H1 (cell line): ENCODE results near the gene DEAF1. TPM values are rescaled to one million over a fixed set of nuclear protein-coding genes. Genes with fewer than 3 reads are reported as not detected.
A peak's percentile ranks its signal among the peaks of the same experiment; 100 is the strongest.

Source experiments
- CTCF ChIA-PET: fragments of 300-600 bp; sonication (Branson Sonifier 250); formaldehyde crosslinking; loops from one replicate; lab custom pipeline; 2021; ENCODE audit not compliant: partially characterized antibody; lab: Charles Lee
- POLR2A ChIA-PET: fragments of 300-600 bp; sonication (Branson Sonifier 250); formaldehyde crosslinking; loops from one replicate; lab custom pipeline; 2021; ENCODE audit warnings: inconsistent platforms; ENCODE audit not compliant: partially characterized antibody; lab: Charles Lee
- DNase-seq, 2 experiments: peaks; one replicate each; pipeline versions ENCODE4 v3.0.0 to v3.0.0-alpha.2; 2010 to 2022; ENCODE audit warnings: low spot score in 2 of 2, low read depth in 1 of 2, mixed read lengths in 1 of 2
- FAIRE-seq: peaks from 2 replicates; lab custom pipeline; 2011; peaks lifted over from hg19 to GRCh38; lab: Jason Lieb, UNC
- H2AFZ ChIP-seq: 2 replicates; pipeline ENCODE4 v1.8.1; 2012; ENCODE audit warnings: low read length, inconsistent platforms
- H2AK5ac ChIP-seq: 2 replicates; pipeline ENCODE4 v1.6.1; 2013; ENCODE audit warnings: low read depth, low read length
- H2BK120ac ChIP-seq: replicated peaks from 2 replicates; pipeline ENCODE3; 2013; ENCODE audit warnings: low read depth, low read length, inconsistent platforms
- H2BK12ac ChIP-seq: 2 replicates; pipeline ENCODE4 v1.6.1; 2013; ENCODE audit warnings: low read depth, low read length
- H2BK15ac ChIP-seq: 2 replicates; pipeline ENCODE4 v1.6.1; 2013; ENCODE audit warnings: low read length
- H2BK20ac ChIP-seq: 2 replicates; pipeline ENCODE4 v1.6.1; 2013; ENCODE audit warnings: low read length
- H2BK5ac ChIP-seq: 2 replicates; pipeline ENCODE4 v1.6.1; 2013; ENCODE audit warnings: low read depth, low read length
- H3K14ac ChIP-seq: 2 replicates; pipeline ENCODE4 v1.6.1; 2013; ENCODE audit warnings: inconsistent platforms; ENCODE audit not compliant: insufficient read length
- H3K18ac ChIP-seq: 2 replicates; pipeline ENCODE4 v1.6.1; 2013; ENCODE audit warnings: low read length; ENCODE audit errors: extremely low read depth
- H3K23ac ChIP-seq: 2 replicates; pipeline ENCODE4 v1.6.1; 2013; ENCODE audit warnings: inconsistent platforms; ENCODE audit not compliant: insufficient read length
- H3K23me2 ChIP-seq: 2 replicates; pipeline ENCODE4 v1.6.1; 2013; ENCODE audit warnings: low read depth, low read length
- H3K27ac ChIP-seq: 2 replicates; pipeline ENCODE4 v1.6.1; 2011; ENCODE audit warnings: low read depth, low read length, inconsistent platforms
- H3K27me3 ChIP-seq, 4 experiments: replicated peaks in 1 of 4; 1 replicate in 1 of 4; 2 replicates in 3 of 4; pipeline versions ENCODE4 v1.6.1 to v1.8.1; 2011 to 2013; ENCODE audit warnings: low read length in 3 of 4, mild to moderate bottlenecking in 3 of 4, inconsistent platforms in 2 of 4, mixed read lengths in 2 of 4, moderate library complexity in 1 of 4; ENCODE audit not compliant: control insufficient read depth in 3 of 4, insufficient read depth in 3 of 4; ENCODE audit errors: extremely low read depth in 1 of 4
- H3K36me3 ChIP-seq, 4 experiments: 2 replicates each; pipeline versions ENCODE4 v1.6.1 to v1.8.1; 2011 to 2013; ENCODE audit warnings: mild to moderate bottlenecking in 4 of 4, low read length in 3 of 4, moderate library complexity in 2 of 4, control low read depth in 1 of 4, inconsistent platforms in 1 of 4; ENCODE audit not compliant: insufficient read depth in 4 of 4, control insufficient read depth in 2 of 4
- H3K4ac ChIP-seq: replicated peaks from 2 replicates; pipeline ENCODE3; 2013; ENCODE audit warnings: low read length, low read depth, mixed read lengths, inconsistent platforms; ENCODE audit not compliant: insufficient read length
- H3K4me1 ChIP-seq, 4 experiments: replicated peaks in 1 of 4; 1 replicate in 1 of 4; 2 replicates in 3 of 4; pipeline versions ENCODE4 v1.6.1 to v1.8.1; 2011 to 2013; ENCODE audit warnings: low read length in 3 of 4, inconsistent platforms in 2 of 4, mixed read lengths in 1 of 4; ENCODE audit not compliant: insufficient read depth in 4 of 4, control insufficient read depth in 3 of 4
- H3K4me2 ChIP-seq, 2 experiments: 2 replicates each; pipeline versions ENCODE4 v1.6.1 to v1.8.1; 2011 to 2013; ENCODE audit warnings: low read depth in 2 of 2, low read length in 2 of 2, control low read depth in 1 of 2, inconsistent platforms in 1 of 2, mild to moderate bottlenecking in 1 of 2; ENCODE audit not compliant: insufficient read depth in 1 of 2
- H3K4me3 ChIP-seq, 4 experiments: fragments of 200-600, 300-600 bp in 1 of 4; sonication (generic), shearing (Covaris generic), sonication (Bioruptor Twin) in 1 of 4; 2 replicates each; pipeline versions ENCODE4 v1.5.1 to v1.8.1; 2011 to 2016; ENCODE audit warnings: low read length in 4 of 4, low read depth in 3 of 4, control low read depth in 2 of 4, inconsistent platforms in 2 of 4, mild to moderate bottlenecking in 2 of 4, mixed read lengths in 1 of 4, moderate library complexity in 1 of 4; ENCODE audit not compliant: insufficient read depth in 2 of 4; ENCODE audit errors: extremely low read depth in 1 of 4
- H3K56ac ChIP-seq: replicated peaks from 2 replicates; pipeline ENCODE3; 2013; ENCODE audit warnings: low read depth, mild to moderate bottlenecking, mixed read lengths, low read length, inconsistent platforms; ENCODE audit not compliant: insufficient read length
- H3K79me1 ChIP-seq: 2 replicates; pipeline ENCODE4 v1.6.1; 2013; ENCODE audit warnings: low read depth, low read length, control low read depth
- H3K79me2 ChIP-seq, 2 experiments: 2 replicates each; pipeline versions ENCODE4 v1.6.1 to v1.8.1; 2012 to 2013; ENCODE audit warnings: low read length in 2 of 2, mild to moderate bottlenecking in 2 of 2, inconsistent platforms in 1 of 2; ENCODE audit not compliant: insufficient read depth in 2 of 2, control insufficient read depth in 1 of 2
- H3K9ac ChIP-seq, 4 experiments: replicated peaks in 1 of 4; 1 replicate in 1 of 4; 2 replicates in 3 of 4; pipeline versions ENCODE4 v1.6.1 to v1.8.1; 2011 to 2013; ENCODE audit warnings: low read depth in 3 of 4, low read length in 3 of 4, control low read depth in 2 of 4, mild to moderate bottlenecking in 2 of 4, moderate library complexity in 2 of 4, inconsistent platforms in 1 of 4; ENCODE audit errors: extremely low read depth in 1 of 4
- H3K9me3 ChIP-seq, 2 experiments: 2 replicates each; pipeline versions ENCODE4 v1.6.1 to v1.8.1; 2012 to 2013; ENCODE audit warnings: mild to moderate bottlenecking in 2 of 2, moderate library complexity in 2 of 2, control low read depth in 1 of 2, inconsistent platforms in 1 of 2, low read depth in 1 of 2, low read length in 1 of 2, mixed read lengths in 1 of 2; ENCODE audit not compliant: insufficient read depth in 2 of 2
- H4K20me1 ChIP-seq, 2 experiments: replicated peaks in 1 of 2; 2 replicates each; pipeline versions ENCODE3 to v1.8.1; 2011 to 2013; ENCODE audit warnings: inconsistent platforms in 2 of 2, low read length in 2 of 2, mild to moderate bottlenecking in 1 of 2; ENCODE audit not compliant: insufficient read depth in 2 of 2, control insufficient read depth in 1 of 2
- H4K5ac ChIP-seq: 2 replicates; pipeline ENCODE4 v1.6.1; 2013; ENCODE audit warnings: low read length, low read depth, mixed read lengths, inconsistent platforms; ENCODE audit not compliant: insufficient read length
- H4K8ac ChIP-seq: 2 replicates; pipeline ENCODE4 v1.8.0; 2013; ENCODE audit warnings: mild to moderate bottlenecking, moderate library complexity, low read length, inconsistent platforms; ENCODE audit not compliant: insufficient read depth; ENCODE audit errors: extremely low read depth
- H4K91ac ChIP-seq: replicated peaks from 2 replicates; pipeline ENCODE3; 2013; ENCODE audit warnings: low read length, mixed read lengths, inconsistent platforms; ENCODE audit not compliant: insufficient read length
- E2F6 ChIP-seq: IDR thresholded peaks from 2 replicates; pipeline ENCODE4 v1.6.1; 2012; ENCODE audit warnings: inconsistent platforms
- GABPA ChIP-seq: IDR thresholded peaks from 2 replicates; pipeline ENCODE4 v1.6.1; 2011; ENCODE audit warnings: mild to moderate bottlenecking, low read length, moderate library complexity, borderline replicate concordance; ENCODE audit not compliant: insufficient read depth
- RAD21 ChIP-seq, 2 experiments: IDR thresholded peaks in 1 of 2; conservative IDR thresholded peaks in 1 of 2; 2 replicates each; pipeline ENCODE4 v1.6.1; 2011; ENCODE audit warnings: low read depth in 2 of 2, low read length in 2 of 2, improper control_type of control experiment in 1 of 2, inconsistent platforms in 1 of 2, mild to moderate bottlenecking in 1 of 2, moderate library complexity in 1 of 2
- RBBP5 ChIP-seq: IDR thresholded peaks from 2 replicates; pipeline ENCODE4 v1.7.1; 2012; ENCODE audit warnings: low read depth, mild to moderate bottlenecking, inconsistent platforms, low read length, moderate library complexity, borderline replicate concordance
- SP4 ChIP-seq: IDR thresholded peaks from 2 replicates; pipeline ENCODE4 v1.6.1; 2012; ENCODE audit warnings: low read length, inconsistent platforms
- WGBS, 2 experiments: shearing (Covaris generic) in 1 of 2; methylation state at CpG; one replicate each; pipeline versions ENCODE4 v1.1.6 to v1.1.7; 2013 to 2015; ENCODE audit warnings: low lambda C conversion rate in 2 of 2, mixed read lengths in 2 of 2, inconsistent platforms in 1 of 2, low coverage in 1 of 2, missing lambda C conversion rate in 1 of 2; ENCODE audit not compliant: insufficient replicate concordance in 2 of 2, insufficient coverage in 1 of 2, insufficient read length in 1 of 2; ENCODE audit errors: extremely low coverage in 1 of 2, missing lambda C conversion rate in 1 of 2; 5-methylcytosine and 5-hydroxymethylcytosine counted together
- polyA plus RNA-seq, 7 experiments: library from polyadenylated mRNA; depleted of rRNA in 3 of 7; stranded (reverse) in 5 of 7; unstranded in 2 of 7; fragments of >200 nt in 5 of 7; fragments of 200-250 nt in 2 of 7; gene quantifications; 1 replicate in 5 of 7; 2 replicates in 1 of 7; 4 replicates in 1 of 7; pipeline versions ENCODE4 v1.2.1 to v1.2.3, GENCODE V29; 2011 to 2013; ENCODE audit warnings: missing spikeins in 2 of 7, mixed read lengths in 2 of 7
- total RNA-seq: library from RNA; stranded (reverse); fragmentation: NEBNext Ultra II Directional; extraction: Animal tissue kit (Norgen Biotek cat#: 25700); gene quantifications from 2 replicates; pipeline ENCODE4 v1.2.1, GENCODE V29; 2021
- TF ChIP-seq, protein P1 (sequence below): IDR thresholded peaks from 2 replicates; pipeline ENCODE4 v1.6.1; 2012; ENCODE audit warnings: inconsistent platforms

Gene DEAF1
- total and polyA plus RNA-seq, 2 of the 8 experiments (the other 6 are each of a cell fraction or from before 2014, with no cell fraction given) = 47.3 to 58.4 TPM

DNA sequence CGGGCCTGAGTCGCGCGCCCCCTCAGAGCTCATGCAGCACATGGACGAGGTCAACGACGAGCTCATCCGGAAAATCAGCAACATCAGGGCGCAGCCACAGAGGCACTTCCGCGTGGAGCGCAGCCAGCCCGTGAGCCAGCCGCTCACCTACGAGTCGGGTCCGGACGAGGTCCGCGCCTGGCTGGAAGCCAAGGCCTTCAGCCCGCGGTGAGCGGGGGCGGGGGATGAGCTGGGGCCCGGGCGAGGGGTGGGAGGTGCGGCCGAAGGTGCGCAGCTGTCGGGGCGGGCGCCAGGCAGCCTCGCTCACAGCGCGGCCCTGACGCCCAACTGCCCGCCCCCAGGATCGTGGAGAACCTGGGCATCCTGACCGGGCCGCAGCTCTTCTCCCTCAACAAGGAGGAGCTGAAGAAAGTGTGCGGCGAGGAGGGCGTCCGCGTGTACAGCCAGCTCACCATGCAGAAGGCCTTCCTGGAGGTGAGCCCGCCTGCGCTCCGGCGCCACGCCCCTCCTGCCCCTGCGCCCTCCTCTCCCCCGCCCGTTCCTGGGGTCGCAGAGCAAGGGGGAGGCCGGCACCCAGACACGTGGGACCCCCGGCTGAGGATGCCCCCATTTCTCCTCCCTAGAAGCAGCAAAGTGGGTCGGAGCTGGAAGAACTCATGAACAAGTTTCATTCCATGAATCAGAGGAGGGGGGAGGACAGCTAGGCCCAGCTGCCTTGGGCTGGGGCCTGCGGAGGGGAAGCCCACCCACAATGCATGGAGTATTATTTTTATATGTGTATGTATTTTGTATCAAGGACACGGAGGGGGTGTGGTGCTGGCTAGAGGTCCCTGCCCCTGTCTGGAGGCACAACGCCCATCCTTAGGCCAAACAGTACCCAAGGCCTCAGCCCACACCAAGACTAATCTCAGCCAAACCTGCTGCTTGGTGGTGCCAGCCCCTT, 31.5 kb upstream of the DEAF1 start:
- H2BK12ac ChIP-seq = no peak overlapping the region
- CTCF ChIA-PET = interaction anchor here (0.8 to 15.4 kb wide), 31 partner anchors 11 to 169 kb away, joined by 3 to 395 read pairs (median 4); partner anchors contain the start of genes DEAF1, EPS8L2, IRF7 and TALDO1
- no peak for TF ChIP-seq RAD21 (IDR thresholded peaks at IDR 0.05 in 1 of 2, conservative IDR thresholded peaks at IDR 0.05 in 1 of 2; ENCODE audit: low read depth in 2 of 2, low read length in 2 of 2)
- peak; percentile 24; the same call in 1 of the 2 replicates for TF ChIP-seq SP4
- TF ChIP-seq, protein P1, sequence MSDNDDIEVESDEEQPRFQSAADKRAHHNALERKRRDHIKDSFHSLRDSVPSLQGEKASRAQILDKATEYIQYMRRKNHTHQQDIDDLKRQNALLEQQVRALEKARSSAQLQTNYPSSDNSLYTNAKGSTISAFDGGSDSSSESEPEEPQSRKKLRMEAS = peak; percentile 70
- TF ChIP-seq E2F6 = peak; percentile 47; the same call in 1 of the 2 replicates
- TF ChIP-seq RBBP5 = 0 out of 2 replicates have a peak, but pooled peaks have one; percentile 14
- 0 out of 2 replicates have a peak, but pooled peaks have one; percentile 28 for TF ChIP-seq GABPA
- H3K4me3 ChIP-seq = peak overlapping the region; percentile 35 to 64 (median 44)
- H3K23me2 ChIP-seq = peaks cover 7% of the 10 kb centered on the region; the same call in 1 of the 2 replicates
- no peak overlapping the region for H2BK120ac ChIP-seq
- DNase-seq = peak in 1 of 2 experiments; percentile 74
- peaks cover 0 to 19% (median 12%) of the 10 kb centered on the region in 4 experiments; a peak in 5 of 7 replicates for H3K4me1 ChIP-seq
- H3K18ac ChIP-seq = peak overlapping the region; percentile 83
- no peaks in the 10 kb centered on the region for H4K20me1 ChIP-seq
- peak overlapping the region; percentile 90 for H4K8ac ChIP-seq
- no peaks in the 10 kb centered on the region for H3K79me2 ChIP-seq
- peak overlapping the region; percentile 69 for H3K4ac ChIP-seq
- H3K56ac ChIP-seq = no peak overlapping the region
- H2AK5ac ChIP-seq = peak overlapping the region; percentile 82; the same call in 1 of the 2 replicates
- no peaks in the 10 kb centered on the region for H3K36me3 ChIP-seq
- H3K27me3 ChIP-seq = peaks cover 0 to 2% (median 0%) of the 10 kb centered on the region in 4 experiments; a peak in 1 of 7 replicates
- H3K14ac ChIP-seq = no peak overlapping the region
- no peaks in the 10 kb centered on the region for H3K9me3 ChIP-seq
- H4K91ac ChIP-seq = peak overlapping the region; percentile 7
- WGBS, 2 experiments = 15% methylated on average over 24 of the region's 61 CpGs; no CpG with 5 or more reads in 1 of the 2 experiments
- no peaks in the 10 kb centered on the region for H3K79me1 ChIP-seq
- POLR2A ChIA-PET = interaction anchor here (0.7 to 13.2 kb wide), 21 partner anchors 10 to 142 kb away, joined by 3 to 216 read pairs (median 6); partner anchors contain the start of genes DEAF1, DRD4, EPS8L2 and PNPLA2
- peak overlapping the region; percentile 84 to 94 for H3K4me2 ChIP-seq
- H2AFZ ChIP-seq = no peak overlapping the region
- no peak overlapping the region for H2BK15ac ChIP-seq
- H2BK5ac ChIP-seq = no peak overlapping the region
- H4K5ac ChIP-seq = peak overlapping the region; percentile 35
- FAIRE-seq = no peak
- no peak overlapping the region for H3K23ac ChIP-seq
- no peak overlapping the region for H3K27ac ChIP-seq
- H3K9ac ChIP-seq = peak overlapping the region in 2 of 4 experiments; percentile 45 to 63; a peak in 2 of 7 replicates
- H2BK20ac ChIP-seq = no peak overlapping the region
